Lower leg skin (tissue), 3 donors: ENCODE results near the gene CASP1.

Experiments
- CTCF ChIP-seq, 3 donors: fragments of 450-650 bp; IDR thresholded peaks; one replicate each; pipeline ENCODE4 v1.5.1; 2016; ENCODE audit warnings: antibody characterized with exemption in 3 of 3, mild to moderate bottlenecking in 3 of 3, moderate library complexity in 2 of 3
- POLR2A ChIP-seq, 2 donors: fragments of 450-650 bp; IDR thresholded peaks; one replicate each; pipeline ENCODE4 v1.6.1; 2016 to 2017; ENCODE audit warnings: antibody characterized with exemption in 2 of 2, mild to moderate bottlenecking in 1 of 2, moderate library complexity in 1 of 2

- TF ChIP-seq CTCF (IDR thresholded peaks at IDR 0.05) (no peak), POLR2A (IDR thresholded peaks at IDR 0.05) (no peak)
Measured at GRCh38 chr11:105051559-105051958, 16.6 kb upstream of the CASP1 start.
